ENCODE data around the gene IL5RA. TPM values are rescaled to one million over a fixed set of nuclear protein-coding genes. Genes with fewer than 3 reads are reported as not detected.

Gene IL5RA
- total RNA-seq, 1 experiment from 2014 or later = not detected

DNA sequence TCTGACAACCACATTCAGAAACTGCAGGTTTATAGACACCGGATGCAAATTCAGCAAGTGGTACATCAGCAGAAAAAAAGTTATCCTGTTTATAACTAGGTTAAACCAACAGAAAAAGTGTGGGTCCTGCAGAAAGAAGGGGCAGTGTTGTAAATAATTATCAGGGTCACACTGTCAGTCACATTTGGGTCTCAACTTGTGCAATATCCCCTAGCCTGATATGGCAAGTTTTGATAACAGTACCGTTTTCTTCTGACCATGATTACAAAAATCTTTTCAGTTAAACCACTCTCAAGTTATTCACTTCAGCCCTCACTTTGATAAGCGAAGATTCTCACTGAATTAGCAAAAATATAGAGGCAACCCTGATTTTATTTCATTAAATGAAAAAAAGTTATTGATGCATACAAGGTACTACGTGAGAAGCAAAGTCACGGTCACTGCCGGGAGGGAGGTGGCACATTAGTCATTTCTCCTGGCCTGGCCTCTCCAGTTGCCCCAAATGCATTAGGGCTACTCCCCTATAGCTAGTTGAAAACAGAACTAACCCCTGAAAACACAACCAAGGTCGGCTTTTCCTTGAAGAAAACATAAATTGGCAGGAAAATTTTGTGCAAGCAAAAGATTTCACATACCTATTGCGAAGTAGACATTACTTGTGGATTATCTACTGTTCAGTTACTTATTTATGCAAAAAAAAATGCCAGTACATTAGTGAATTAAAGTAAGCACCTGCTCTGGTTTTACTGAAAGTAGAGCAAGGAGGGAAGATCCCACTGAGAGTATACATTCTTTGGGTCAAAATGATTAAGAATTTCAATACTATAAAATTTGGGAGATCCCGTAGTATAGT, 28.6 kb downstream of the IL5RA start:
- Histone ChIP-seq H3K4me1 (ENCODE audit: control insufficient read depth in 1 of 2, insufficient read depth in 2 of 2, low read length in 2 of 2) (no peaks in the 10 kb centered on the region), H3K27me3 (ENCODE audit: insufficient read depth, low read length) (peaks cover 23% of the 10 kb centered on the region), H4K20me1 (ENCODE audit: insufficient read depth) (no peaks in the 10 kb centered on the region), H3K9me2 (ENCODE audit: insufficient read depth) (no peaks in the 10 kb centered on the region), H3K9me3 (ENCODE audit: control insufficient read depth in 1 of 2, insufficient read depth in 1 of 2, low read depth in 1 of 2, low read length in 2 of 2) (no peaks in the 10 kb centered on the region), H3K4me2 (ENCODE audit: low read length) (no peak overlapping the region), H3K4me3 (replicated peaks in 1 of 2; ENCODE audit: low read depth in 1 of 2, low read length in 2 of 2) (no peak overlapping the region), H3K27ac (ENCODE audit: low read depth, low read length) (no peak overlapping the region), H3K79me2 (ENCODE audit: insufficient read depth, low read length) (no peaks in the 10 kb centered on the region), H2AFZ (ENCODE audit: low read depth, low read length, poor library complexity, severe bottlenecking) (no peak overlapping the region), H3K9ac (ENCODE audit: low read length) (no peak overlapping the region), H3K36me3 (ENCODE audit: control insufficient read depth in 1 of 2, insufficient read depth in 2 of 2, low read length in 2 of 2) (no peaks in the 10 kb centered on the region)
- ChIA-PET RAD21 (ENCODE audit: low non-redundant PET in 1 of 2, low total read pairs in 2 of 2, uncharacterized antibody in 2 of 2, unreplicated experiment in 2 of 2) (no interaction called here), CTCF (no interaction called here), POLR2A (no interaction called here)
- TF ChIP-seq EZH2phosphoT487 (IDR thresholded peaks at IDR 0.05; ENCODE audit: borderline replicate concordance) (no peak), EGR1 (IDR thresholded peaks at IDR 0.05; ENCODE audit: low read depth) (no peak), POLR2A (IDR thresholded peaks at IDR 0.05; ENCODE audit: borderline replicate concordance, extremely low read depth, insufficient read depth, insufficient read length) (no peak), JUND (IDR thresholded peaks at IDR 0.05) (no peak), SRF (IDR thresholded peaks at IDR 0.05; ENCODE audit: low read depth) (no peak), CEBPB (IDR thresholded peaks at IDR 0.05; ENCODE audit: low read depth) (no peak), FOSL1 (IDR thresholded peaks at IDR 0.05; ENCODE audit: low read depth) (no peak), TCF7L2 (IDR thresholded peaks at IDR 0.05; ENCODE audit: borderline replicate concordance, extremely low read depth, insufficient read depth, insufficient read length) (no peak), ZFX (IDR thresholded peaks at IDR 0.05) (no peak), EZH2 (IDR thresholded peaks at IDR 0.05) (no peak), YY1 (IDR thresholded peaks at IDR 0.05; ENCODE audit: extremely low read depth, insufficient replicate concordance, low read depth, low read length) (no peak), ZNF274 (IDR thresholded peaks at IDR 0.05; ENCODE audit: low read depth, low read length) (no peak), SIN3A (IDR thresholded peaks at IDR 0.05; ENCODE audit: low read depth) (no peak), RAD21 (IDR thresholded peaks at IDR 0.05; ENCODE audit: low read depth) (no peak), SP1 (IDR thresholded peaks at IDR 0.05; ENCODE audit: low read depth) (no peak)
- TF ChIP-seq, protein P1, sequence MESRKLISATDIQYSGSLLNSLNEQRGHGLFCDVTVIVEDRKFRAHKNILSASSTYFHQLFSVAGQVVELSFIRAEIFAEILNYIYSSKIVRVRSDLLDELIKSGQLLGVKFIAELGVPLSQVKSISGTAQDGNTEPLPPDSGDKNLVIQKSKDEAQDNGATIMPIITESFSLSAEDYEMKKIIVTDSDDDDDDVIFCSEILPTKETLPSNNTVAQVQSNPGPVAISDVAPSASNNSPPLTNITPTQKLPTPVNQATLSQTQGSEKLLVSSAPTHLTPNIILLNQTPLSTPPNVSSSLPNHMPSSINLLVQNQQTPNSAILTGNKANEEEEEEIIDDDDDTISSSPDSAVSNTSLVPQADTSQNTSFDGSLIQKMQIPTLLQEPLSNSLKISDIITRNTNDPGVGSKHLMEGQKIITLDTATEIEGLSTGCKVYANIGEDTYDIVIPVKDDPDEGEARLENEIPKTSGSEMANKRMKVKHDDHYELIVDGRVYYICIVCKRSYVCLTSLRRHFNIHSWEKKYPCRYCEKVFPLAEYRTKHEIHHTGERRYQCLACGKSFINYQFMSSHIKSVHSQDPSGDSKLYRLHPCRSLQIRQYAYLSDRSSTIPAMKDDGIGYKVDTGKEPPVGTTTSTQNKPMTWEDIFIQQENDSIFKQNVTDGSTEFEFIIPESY (IDR thresholded peaks at IDR 0.05; ENCODE audit: extremely low read depth, insufficient replicate concordance, low read length) = no peak
- TF ChIP-seq, protein P2, sequence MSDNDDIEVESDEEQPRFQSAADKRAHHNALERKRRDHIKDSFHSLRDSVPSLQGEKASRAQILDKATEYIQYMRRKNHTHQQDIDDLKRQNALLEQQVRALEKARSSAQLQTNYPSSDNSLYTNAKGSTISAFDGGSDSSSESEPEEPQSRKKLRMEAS (IDR thresholded peaks at IDR 0.05) = no peak
- TF ChIP-seq, protein P3, sequence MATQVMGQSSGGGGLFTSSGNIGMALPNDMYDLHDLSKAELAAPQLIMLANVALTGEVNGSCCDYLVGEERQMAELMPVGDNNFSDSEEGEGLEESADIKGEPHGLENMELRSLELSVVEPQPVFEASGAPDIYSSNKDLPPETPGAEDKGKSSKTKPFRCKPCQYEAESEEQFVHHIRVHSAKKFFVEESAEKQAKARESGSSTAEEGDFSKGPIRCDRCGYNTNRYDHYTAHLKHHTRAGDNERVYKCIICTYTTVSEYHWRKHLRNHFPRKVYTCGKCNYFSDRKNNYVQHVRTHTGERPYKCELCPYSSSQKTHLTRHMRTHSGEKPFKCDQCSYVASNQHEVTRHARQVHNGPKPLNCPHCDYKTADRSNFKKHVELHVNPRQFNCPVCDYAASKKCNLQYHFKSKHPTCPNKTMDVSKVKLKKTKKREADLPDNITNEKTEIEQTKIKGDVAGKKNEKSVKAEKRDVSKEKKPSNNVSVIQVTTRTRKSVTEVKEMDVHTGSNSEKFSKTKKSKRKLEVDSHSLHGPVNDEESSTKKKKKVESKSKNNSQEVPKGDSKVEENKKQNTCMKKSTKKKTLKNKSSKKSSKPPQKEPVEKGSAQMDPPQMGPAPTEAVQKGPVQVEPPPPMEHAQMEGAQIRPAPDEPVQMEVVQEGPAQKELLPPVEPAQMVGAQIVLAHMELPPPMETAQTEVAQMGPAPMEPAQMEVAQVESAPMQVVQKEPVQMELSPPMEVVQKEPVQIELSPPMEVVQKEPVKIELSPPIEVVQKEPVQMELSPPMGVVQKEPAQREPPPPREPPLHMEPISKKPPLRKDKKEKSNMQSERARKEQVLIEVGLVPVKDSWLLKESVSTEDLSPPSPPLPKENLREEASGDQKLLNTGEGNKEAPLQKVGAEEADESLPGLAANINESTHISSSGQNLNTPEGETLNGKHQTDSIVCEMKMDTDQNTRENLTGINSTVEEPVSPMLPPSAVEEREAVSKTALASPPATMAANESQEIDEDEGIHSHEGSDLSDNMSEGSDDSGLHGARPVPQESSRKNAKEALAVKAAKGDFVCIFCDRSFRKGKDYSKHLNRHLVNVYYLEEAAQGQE (IDR thresholded peaks at IDR 0.05; ENCODE audit: low read depth) = no peak
- TF ChIP-seq, protein P4, sequence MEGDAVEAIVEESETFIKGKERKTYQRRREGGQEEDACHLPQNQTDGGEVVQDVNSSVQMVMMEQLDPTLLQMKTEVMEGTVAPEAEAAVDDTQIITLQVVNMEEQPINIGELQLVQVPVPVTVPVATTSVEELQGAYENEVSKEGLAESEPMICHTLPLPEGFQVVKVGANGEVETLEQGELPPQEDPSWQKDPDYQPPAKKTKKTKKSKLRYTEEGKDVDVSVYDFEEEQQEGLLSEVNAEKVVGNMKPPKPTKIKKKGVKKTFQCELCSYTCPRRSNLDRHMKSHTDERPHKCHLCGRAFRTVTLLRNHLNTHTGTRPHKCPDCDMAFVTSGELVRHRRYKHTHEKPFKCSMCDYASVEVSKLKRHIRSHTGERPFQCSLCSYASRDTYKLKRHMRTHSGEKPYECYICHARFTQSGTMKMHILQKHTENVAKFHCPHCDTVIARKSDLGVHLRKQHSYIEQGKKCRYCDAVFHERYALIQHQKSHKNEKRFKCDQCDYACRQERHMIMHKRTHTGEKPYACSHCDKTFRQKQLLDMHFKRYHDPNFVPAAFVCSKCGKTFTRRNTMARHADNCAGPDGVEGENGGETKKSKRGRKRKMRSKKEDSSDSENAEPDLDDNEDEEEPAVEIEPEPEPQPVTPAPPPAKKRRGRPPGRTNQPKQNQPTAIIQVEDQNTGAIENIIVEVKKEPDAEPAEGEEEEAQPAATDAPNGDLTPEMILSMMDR (IDR thresholded peaks at IDR 0.05 in 2 of 3, conservative IDR thresholded peaks at IDR 0.05 in 1 of 3; ENCODE audit: borderline replicate concordance in 1 of 3, insufficient read depth in 1 of 3, low read depth in 2 of 3, low read length in 2 of 3) = no peak
- TF ChIP-seq, protein P5, sequence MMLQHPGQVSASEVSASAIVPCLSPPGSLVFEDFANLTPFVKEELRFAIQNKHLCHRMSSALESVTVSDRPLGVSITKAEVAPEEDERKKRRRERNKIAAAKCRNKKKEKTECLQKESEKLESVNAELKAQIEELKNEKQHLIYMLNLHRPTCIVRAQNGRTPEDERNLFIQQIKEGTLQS (IDR thresholded peaks at IDR 0.05) = no peak
- intact Hi-C loops (cut with micrococcal nuclease) = no loop called here
- no TSS peak for BruUV-seq (replicated peaks)
- no peak for DNase-seq (ENCODE audit: low read depth, low spot score)
- no peak for ATAC-seq
